ENCODE measurements around the gene PRKRIP1.

PRKRIP1 gene

GRCh38 chr7:102446387-102447156 lies 50.4 kb downstream of the PRKRIP1 start:
- Histone ChIP-seq H2AFZ (ENCODE audit: low read length) (no peak overlapping the region), H3K4me1 (ENCODE audit: control insufficient read depth in 2 of 2, insufficient read depth in 1 of 2, low read depth in 1 of 2, low read length in 2 of 2) (peaks cover 3% of the 10 kb centered on the region in 2 donors), H2AK5ac (ENCODE audit: low read depth, low read length) (no peak overlapping the region), H3K23ac (ENCODE audit: low read depth, low read length, poor library complexity) (peak overlapping the region; percentile 47), H3K9me3 (replicated peaks in 1 of 2; ENCODE audit: control insufficient read depth in 2 of 2, insufficient read depth in 1 of 2, low read depth in 1 of 2, low read length in 2 of 2) (no peaks in the 10 kb centered on the region), H3K4ac (ENCODE audit: low read length) (no peak overlapping the region), H2BK15ac (ENCODE audit: low read length) (no peak overlapping the region), H3K4me3 (ENCODE audit: low read length in 2 of 2) (no peak overlapping the region), H4K8ac (ENCODE audit: low read depth, low read length) (no peak overlapping the region), H2BK5ac (ENCODE audit: low read length) (no peak overlapping the region), H2BK120ac (ENCODE audit: low read depth, low read length) (no peak overlapping the region), H3K36me3 (replicated peaks in 1 of 2; ENCODE audit: control insufficient read depth in 2 of 2, insufficient read depth in 2 of 2, low read length in 2 of 2) (peaks cover 17 to 52% of the 10 kb centered on the region in 2 donors), H3K18ac (ENCODE audit: low read length) (no peak overlapping the region), H3K9ac (ENCODE audit: low read depth, low read length, poor library complexity) (no peak overlapping the region), H3K27me3 (ENCODE audit: control insufficient read depth in 3 of 3, insufficient read depth in 3 of 3, low read depth in 1 of 3, low read length in 3 of 3) (no peaks in the 10 kb centered on the region), H3K79me1 (ENCODE audit: low read depth, low read length) (no peaks in the 10 kb centered on the region), H3K14ac (ENCODE audit: low read length) (peak overlapping the region; percentile 14), H3K4me2 (ENCODE audit: insufficient read depth, low read length, poor library complexity, severe bottlenecking) (no peak overlapping the region), H4K91ac (ENCODE audit: low read depth, low read length, poor library complexity) (no peak overlapping the region), H3K27ac (replicated peaks; ENCODE audit: low read length) (no peak overlapping the region), H2BK12ac (ENCODE audit: low read length) (no peak overlapping the region)
- DNase-seq (ENCODE audit: low spot score): no peak
- no CpG with 5 or more reads among the region's 41 CpGs for WGBS, 2 donors (ENCODE audit: extremely low coverage in 2 of 2, insufficient read length in 2 of 2, insufficient replicate concordance in 1 of 2)

- H3K4me3 ChIP-seq (ENCODE audit: low read length in 2 of 2): no peak overlapping the region
- H3K4me1 ChIP-seq (ENCODE audit: control insufficient read depth in 2 of 2, insufficient read depth in 1 of 2, low read depth in 1 of 2, low read length in 2 of 2): peaks cover 5 to 7% of the 10 kb centered on the region in 2 donors
- no peak overlapping the region for H3K23ac ChIP-seq (ENCODE audit: low read depth, low read length, poor library complexity)
- H3K4me2 ChIP-seq (ENCODE audit: insufficient read depth, low read length, poor library complexity, severe bottlenecking): no peak overlapping the region
- H2AFZ ChIP-seq (ENCODE audit: low read length): no peak overlapping the region
- H3K36me3 ChIP-seq (replicated peaks in 1 of 2; ENCODE audit: control insufficient read depth in 2 of 2, insufficient read depth in 2 of 2, low read length in 2 of 2): peaks cover 14 to 45% of the 10 kb centered on the region in 2 donors
- no peak overlapping the region for H2BK12ac ChIP-seq (ENCODE audit: low read length)
- H3K79me1 ChIP-seq (ENCODE audit: low read depth, low read length): no peaks in the 10 kb centered on the region
- H2BK120ac ChIP-seq (ENCODE audit: low read depth, low read length): no peak overlapping the region
- no peak overlapping the region for H3K4ac ChIP-seq (ENCODE audit: low read length)
- H3K18ac ChIP-seq (ENCODE audit: low read length): no peak overlapping the region
- H3K27me3 ChIP-seq (ENCODE audit: control insufficient read depth in 3 of 3, insufficient read depth in 3 of 3, low read depth in 1 of 3, low read length in 3 of 3): no peaks in the 10 kb centered on the region
- H2BK15ac ChIP-seq (ENCODE audit: low read length): no peak overlapping the region
- no peak overlapping the region for H3K14ac ChIP-seq (ENCODE audit: low read length)
- H2BK5ac ChIP-seq (ENCODE audit: low read length): no peak overlapping the region
- no peak overlapping the region for H3K27ac ChIP-seq (replicated peaks; ENCODE audit: low read length)
- no CpG with 5 or more reads among the region's 14 CpGs for WGBS, 2 donors (ENCODE audit: extremely low coverage in 2 of 2, insufficient read length in 2 of 2, insufficient replicate concordance in 1 of 2)
- H3K9ac ChIP-seq (ENCODE audit: low read depth, low read length, poor library complexity): no peak overlapping the region
- H4K8ac ChIP-seq (ENCODE audit: low read depth, low read length): no peak overlapping the region
- DNase-seq (ENCODE audit: low spot score): no peak
- no peak overlapping the region for H2AK5ac ChIP-seq (ENCODE audit: low read depth, low read length)
- H4K91ac ChIP-seq (ENCODE audit: low read depth, low read length, poor library complexity): no peak overlapping the region
- H3K9me3 ChIP-seq (replicated peaks in 1 of 2; ENCODE audit: control insufficient read depth in 2 of 2, insufficient read depth in 1 of 2, low read depth in 1 of 2, low read length in 2 of 2): no peaks in the 10 kb centered on the region
These were observed 51.1 kb downstream of the PRKRIP1 start for GRCh38 chr7:102447311-102447710.

DNA sequence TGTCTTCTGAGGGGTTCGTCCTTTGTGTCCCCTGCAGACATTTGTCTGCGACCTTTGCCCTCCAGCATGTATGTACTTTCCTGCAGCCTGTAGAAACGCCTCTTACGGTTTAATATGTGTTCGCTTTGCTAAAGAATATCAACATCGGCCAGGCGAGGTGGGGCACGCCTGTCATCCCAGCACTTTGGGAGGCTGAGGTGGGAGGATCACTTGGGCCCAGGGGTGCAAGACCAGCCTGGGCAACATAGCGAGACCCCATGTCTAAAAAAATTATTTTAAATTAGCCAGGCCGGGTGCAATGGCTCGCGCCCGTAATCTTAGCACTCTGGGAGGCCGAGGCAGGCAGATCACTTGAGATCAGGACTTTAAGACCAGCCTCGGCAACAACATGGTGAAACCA lies 53.0 kb downstream of the PRKRIP1 start:
- no peak overlapping the region for H3K14ac ChIP-seq (ENCODE audit: low read length)
- no peaks in the 10 kb centered on the region for H3K27me3 ChIP-seq (ENCODE audit: control insufficient read depth in 3 of 3, insufficient read depth in 3 of 3, low read depth in 1 of 3, low read length in 3 of 3)
- no peak overlapping the region for H3K4me3 ChIP-seq (ENCODE audit: low read length in 2 of 2)
- H2BK5ac ChIP-seq (ENCODE audit: low read length): no peak overlapping the region
- H2BK15ac ChIP-seq (ENCODE audit: low read length): no peak overlapping the region
- no peaks in the 10 kb centered on the region for H3K79me1 ChIP-seq (ENCODE audit: low read depth, low read length)
- no peak overlapping the region for H3K27ac ChIP-seq (replicated peaks; ENCODE audit: low read length)
- WGBS, 2 donors (ENCODE audit: extremely low coverage in 2 of 2, insufficient read length in 2 of 2, insufficient replicate concordance in 1 of 2): no CpG with 5 or more reads among the region's 15 CpGs
- H2BK12ac ChIP-seq (ENCODE audit: low read length): no peak overlapping the region
- H3K9me3 ChIP-seq (replicated peaks in 1 of 2; ENCODE audit: control insufficient read depth in 2 of 2, insufficient read depth in 1 of 2, low read depth in 1 of 2, low read length in 2 of 2): no peaks in the 10 kb centered on the region
- H3K36me3 ChIP-seq (replicated peaks in 1 of 2; ENCODE audit: control insufficient read depth in 2 of 2, insufficient read depth in 2 of 2, low read length in 2 of 2): peaks cover 14 to 40% of the 10 kb centered on the region in 2 donors
- DNase-seq (ENCODE audit: low spot score): no peak
- no peak overlapping the region for H2AK5ac ChIP-seq (ENCODE audit: low read depth, low read length)
- H3K18ac ChIP-seq (ENCODE audit: low read length): no peak overlapping the region
- no peak overlapping the region for H3K4ac ChIP-seq (ENCODE audit: low read length)
- no peak overlapping the region for H2BK120ac ChIP-seq (ENCODE audit: low read depth, low read length)
- H3K4me2 ChIP-seq (ENCODE audit: insufficient read depth, low read length, poor library complexity, severe bottlenecking): no peak overlapping the region
- H3K9ac ChIP-seq (ENCODE audit: low read depth, low read length, poor library complexity): no peak overlapping the region
- H3K4me1 ChIP-seq (ENCODE audit: control insufficient read depth in 2 of 2, insufficient read depth in 1 of 2, low read depth in 1 of 2, low read length in 2 of 2): peaks cover 5 to 7% of the 10 kb centered on the region in 2 donors
- no peak overlapping the region for H4K91ac ChIP-seq (ENCODE audit: low read depth, low read length, poor library complexity)
- no peak overlapping the region for H3K23ac ChIP-seq (ENCODE audit: low read depth, low read length, poor library complexity)
- no peak overlapping the region for H2AFZ ChIP-seq (ENCODE audit: low read length)
- H4K8ac ChIP-seq (ENCODE audit: low read depth, low read length): no peak overlapping the region

DNA sequence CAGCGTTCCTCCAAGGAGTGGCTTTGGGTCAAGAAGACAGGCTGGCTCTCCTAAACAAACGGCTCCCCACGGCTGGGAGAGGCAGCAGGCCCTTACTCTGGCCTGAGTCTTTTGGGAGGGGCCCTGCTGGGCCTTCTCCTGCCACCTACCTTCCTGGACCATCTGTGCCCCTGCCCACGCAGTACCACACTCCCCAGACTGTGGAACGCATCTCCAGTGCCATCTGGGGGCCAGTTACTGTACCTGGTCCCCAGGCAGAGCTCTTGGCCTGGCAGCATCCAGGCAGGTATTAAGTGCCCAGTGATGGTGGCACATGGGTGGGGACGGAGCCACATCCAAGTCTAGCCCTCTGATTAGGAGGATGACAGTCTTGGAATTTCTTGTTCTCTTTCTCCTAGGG lies 54.1 kb downstream of the PRKRIP1 start:
- Histone ChIP-seq H2BK5ac (ENCODE audit: low read length) (no peak overlapping the region), H2AFZ (ENCODE audit: low read length) (no peak overlapping the region), H3K23ac (ENCODE audit: low read depth, low read length, poor library complexity) (no peak overlapping the region), H3K9me3 (replicated peaks in 1 of 2; ENCODE audit: control insufficient read depth in 2 of 2, insufficient read depth in 1 of 2, low read depth in 1 of 2, low read length in 2 of 2) (no peaks in the 10 kb centered on the region), H3K27me3 (ENCODE audit: control insufficient read depth in 3 of 3, insufficient read depth in 3 of 3, low read depth in 1 of 3, low read length in 3 of 3) (no peaks in the 10 kb centered on the region), H3K18ac (ENCODE audit: low read length) (no peak overlapping the region), H3K9ac (ENCODE audit: low read depth, low read length, poor library complexity) (no peak overlapping the region), H3K4ac (ENCODE audit: low read length) (no peak overlapping the region), H2BK15ac (ENCODE audit: low read length) (no peak overlapping the region), H3K79me1 (ENCODE audit: low read depth, low read length) (no peaks in the 10 kb centered on the region), H4K91ac (ENCODE audit: low read depth, low read length, poor library complexity) (no peak overlapping the region), H3K27ac (replicated peaks; ENCODE audit: low read length) (no peak overlapping the region), H4K8ac (ENCODE audit: low read depth, low read length) (no peak overlapping the region), H3K4me3 (ENCODE audit: low read length in 2 of 2) (no peak overlapping the region), H3K14ac (ENCODE audit: low read length) (no peak overlapping the region), H3K36me3 (replicated peaks in 1 of 2; ENCODE audit: control insufficient read depth in 2 of 2, insufficient read depth in 2 of 2, low read length in 2 of 2) (peaks cover 13 to 34% of the 10 kb centered on the region in 2 donors), H3K4me2 (ENCODE audit: insufficient read depth, low read length, poor library complexity, severe bottlenecking) (no peak overlapping the region), H2AK5ac (ENCODE audit: low read depth, low read length) (no peak overlapping the region), H3K4me1 (ENCODE audit: control insufficient read depth in 2 of 2, insufficient read depth in 1 of 2, low read depth in 1 of 2, low read length in 2 of 2) (peaks cover 5 to 7% of the 10 kb centered on the region in 2 donors), H2BK12ac (ENCODE audit: low read length) (no peak overlapping the region), H2BK120ac (ENCODE audit: low read depth, low read length) (no peak overlapping the region)
- no CpG with 5 or more reads among the region's 6 CpGs for WGBS, 2 donors (ENCODE audit: extremely low coverage in 2 of 2, insufficient read length in 2 of 2, insufficient replicate concordance in 1 of 2)
- DNase-seq (ENCODE audit: low spot score): no peak
